ENCODE data around the gene ABL1.
"Not testable (repeated sequence)": the region's sequence is repeated elsewhere in the genome, so short reads cannot be mapped to it uniquely, and the experiment has no call there.

The ABL1 gene

GRCh38 chr9:130905125-130905901 lies 70.3 kb downstream of the ABL1 start:
- DNase-seq: no peak

DNA sequence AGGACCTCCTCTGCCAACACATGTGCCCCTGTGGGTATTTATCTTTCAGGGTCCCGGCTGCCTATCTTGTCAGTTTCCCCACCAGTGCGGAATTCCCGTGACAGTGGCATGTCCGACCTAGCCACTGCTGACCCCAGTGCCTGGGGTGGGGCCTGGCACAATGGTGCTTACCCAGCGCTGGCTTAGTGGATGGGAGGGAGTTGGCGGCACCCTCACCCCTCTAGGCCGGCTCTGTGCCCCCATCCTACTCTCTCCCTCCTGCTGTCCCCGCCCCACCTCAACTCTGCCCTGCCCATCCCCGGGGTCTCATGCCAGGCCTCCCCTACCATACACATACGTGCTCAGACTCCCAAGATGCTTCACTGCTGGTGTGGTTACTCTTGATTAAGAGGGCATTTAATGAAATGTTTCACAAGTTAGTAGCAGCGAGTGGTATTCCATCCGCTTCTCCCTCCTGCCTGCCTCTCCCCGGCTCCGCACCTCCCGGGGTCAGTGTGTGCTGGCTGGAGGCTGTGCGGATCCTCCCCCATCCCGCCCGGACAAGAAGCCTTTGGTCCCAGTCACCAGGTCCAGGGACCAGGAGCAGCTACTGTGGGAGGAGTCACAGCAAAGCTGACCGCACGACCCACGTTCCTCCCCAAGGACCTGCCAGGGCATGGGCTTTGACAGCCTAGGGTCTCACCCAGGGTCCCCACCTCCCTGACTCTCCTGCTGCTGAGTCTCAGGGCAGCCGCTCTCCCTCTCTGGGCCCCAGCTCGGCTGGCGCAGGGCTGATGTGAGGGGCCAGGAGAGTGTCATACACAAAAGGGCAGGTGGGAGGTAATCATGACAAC lies 71.1 kb downstream of the ABL1 start:
- DNase-seq: no peak

DNA sequence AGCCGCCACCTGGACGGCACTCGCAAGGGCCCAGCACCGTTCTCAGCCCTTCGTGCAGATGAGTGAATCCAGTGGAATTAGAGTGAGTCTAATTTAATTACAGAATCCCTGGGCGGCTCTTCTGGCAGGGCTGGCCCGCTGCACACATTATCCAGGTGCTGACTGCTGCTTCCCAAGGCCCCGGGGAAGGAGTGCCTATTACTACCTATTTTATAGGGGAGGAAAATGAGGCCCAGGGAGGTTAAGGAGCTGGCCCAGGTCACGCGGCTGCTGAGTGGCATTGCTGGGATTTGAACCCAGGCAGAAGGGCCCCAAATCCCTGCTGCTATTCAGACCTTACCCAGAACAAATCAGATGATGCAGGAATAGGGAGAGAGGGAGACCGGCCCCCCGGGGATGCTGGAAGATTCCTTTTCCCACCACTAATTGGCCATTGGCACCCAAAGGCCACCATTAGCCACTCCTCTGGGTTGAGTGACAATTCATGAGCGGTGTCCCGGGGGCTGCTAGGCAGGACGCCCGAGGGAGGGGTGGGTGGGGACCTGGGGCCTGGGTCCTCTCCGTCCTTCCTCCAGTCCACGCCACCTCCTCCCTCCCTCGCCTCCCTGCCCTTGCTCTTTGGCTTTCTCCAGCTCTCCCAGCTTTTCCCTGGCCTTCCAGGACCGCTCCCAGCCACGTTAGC lies 71.8 kb downstream of the ABL1 start:
- DNase-seq: no peak

GRCh38 chr9:130908146-130908877 lies 73.3 kb downstream of the ABL1 start:
- DNase-seq: no peak

DNA sequence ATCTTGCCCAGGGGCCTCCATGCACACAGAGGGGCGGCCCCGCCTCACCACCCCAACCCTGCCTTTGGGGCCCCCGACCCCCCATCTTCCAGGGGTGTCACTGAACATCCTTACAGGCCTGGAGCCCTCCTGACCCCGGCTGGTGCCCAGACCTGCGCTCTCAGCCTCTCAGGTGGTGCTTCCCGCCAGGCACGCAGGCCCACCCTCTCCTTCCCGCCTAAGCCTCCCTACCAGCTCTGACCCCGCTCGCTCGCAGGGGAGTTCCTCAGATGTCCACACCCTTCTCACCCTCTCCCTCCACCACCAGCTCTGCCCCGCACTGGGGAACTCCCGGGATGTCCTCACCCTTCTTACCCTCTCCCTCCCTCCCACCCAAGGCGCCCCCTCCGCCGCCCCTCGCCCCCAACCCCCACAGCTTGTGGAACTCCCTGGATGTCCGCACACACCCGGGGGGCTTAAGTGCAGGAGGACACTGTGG lies 73.9 kb downstream of the ABL1 start:
- DNase-seq: no peak

DNA sequence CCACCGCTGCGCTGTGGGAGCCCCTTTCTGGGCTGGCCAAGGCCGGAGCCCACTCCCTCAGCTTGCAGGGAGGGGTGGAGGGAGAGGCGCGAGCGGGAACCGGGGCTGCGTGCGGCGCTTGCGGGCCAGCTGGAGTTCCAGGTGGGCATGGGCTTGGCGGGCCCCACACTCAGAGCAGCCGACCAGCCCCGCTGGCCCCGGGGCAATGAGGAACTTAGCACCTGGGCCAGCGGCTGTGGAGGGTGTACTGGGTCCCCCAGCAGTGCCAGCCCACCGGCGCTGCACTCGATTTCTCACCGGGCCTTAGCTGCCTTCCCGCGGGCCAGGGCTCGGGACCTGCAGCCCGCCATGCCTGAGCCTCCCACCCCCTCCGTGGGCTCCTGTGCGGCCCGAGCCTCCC lies 75.0 kb downstream of the ABL1 start:
- DNase-seq: not testable (repeated sequence)

DNA sequence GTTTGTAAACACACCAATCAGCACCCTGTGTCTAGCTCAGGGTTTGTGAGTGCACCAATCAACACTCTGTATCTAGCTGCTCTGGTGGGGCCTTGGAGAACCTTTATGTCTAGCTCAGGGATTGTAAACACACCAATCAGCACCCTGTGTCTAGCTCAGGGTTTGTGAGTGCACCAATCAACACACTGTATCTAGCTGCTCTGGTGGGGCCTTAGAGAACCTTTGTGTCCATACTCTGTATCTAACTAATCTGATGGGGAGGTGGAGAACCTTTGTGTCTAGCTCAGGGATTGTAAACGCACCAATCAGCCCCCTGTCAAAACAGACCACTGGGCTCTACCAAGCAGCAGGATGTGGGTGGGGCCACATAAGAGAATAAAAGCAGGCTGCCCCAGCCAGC lies 75.6 kb downstream of the ABL1 start:
- not testable (repeated sequence) for DNase-seq

- no peak for DNase-seq
Measured at GRCh38 chr9:130911254-130912049, 76.4 kb downstream of the ABL1 start.

GRCh38 chr9:130912932-130913598 lies 78.0 kb downstream of the ABL1 start:
- peak in 1 of 2 donors; percentile 33 for DNase-seq

DNA sequence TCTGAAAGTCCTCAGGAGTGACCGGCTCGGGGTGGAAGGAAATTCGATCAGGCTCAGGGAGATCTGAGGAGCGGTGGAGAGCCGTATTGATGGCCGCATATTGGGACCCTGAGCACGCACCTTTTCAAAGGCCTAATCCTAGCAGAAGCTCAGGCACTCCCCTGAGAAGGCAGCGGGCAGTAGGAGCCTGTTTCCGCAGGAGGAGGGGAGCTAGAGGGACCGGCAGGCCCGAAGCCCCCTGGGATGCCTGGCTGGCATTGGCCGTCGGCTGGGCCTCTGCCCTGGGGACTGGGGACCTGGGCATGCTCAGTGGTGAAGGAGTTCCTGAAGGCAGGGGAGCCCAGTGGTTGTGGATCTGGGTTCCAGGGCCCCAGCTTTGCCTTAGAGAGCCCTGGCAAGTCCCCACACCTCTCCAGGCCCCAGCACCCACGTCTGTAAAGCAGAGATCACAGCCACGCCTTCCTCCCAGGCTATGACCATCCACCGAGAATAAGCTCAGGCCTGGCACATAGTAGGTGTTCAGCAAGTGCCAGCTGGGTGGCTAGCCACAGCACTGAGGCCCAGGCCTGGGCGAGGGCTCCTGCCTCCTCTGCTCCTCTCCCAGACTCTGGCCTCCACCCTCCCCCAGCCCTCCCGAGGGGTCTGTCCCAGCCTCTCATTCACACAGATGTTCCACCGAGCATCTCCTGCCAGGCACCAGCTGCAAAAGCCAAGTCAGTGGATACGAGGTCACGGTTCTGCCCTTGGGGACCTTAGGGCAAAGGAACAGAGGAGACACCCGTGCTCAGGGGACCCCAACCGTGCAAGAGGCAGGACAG lies 78.8 kb downstream of the ABL1 start:
- no peak for DNase-seq

DNA sequence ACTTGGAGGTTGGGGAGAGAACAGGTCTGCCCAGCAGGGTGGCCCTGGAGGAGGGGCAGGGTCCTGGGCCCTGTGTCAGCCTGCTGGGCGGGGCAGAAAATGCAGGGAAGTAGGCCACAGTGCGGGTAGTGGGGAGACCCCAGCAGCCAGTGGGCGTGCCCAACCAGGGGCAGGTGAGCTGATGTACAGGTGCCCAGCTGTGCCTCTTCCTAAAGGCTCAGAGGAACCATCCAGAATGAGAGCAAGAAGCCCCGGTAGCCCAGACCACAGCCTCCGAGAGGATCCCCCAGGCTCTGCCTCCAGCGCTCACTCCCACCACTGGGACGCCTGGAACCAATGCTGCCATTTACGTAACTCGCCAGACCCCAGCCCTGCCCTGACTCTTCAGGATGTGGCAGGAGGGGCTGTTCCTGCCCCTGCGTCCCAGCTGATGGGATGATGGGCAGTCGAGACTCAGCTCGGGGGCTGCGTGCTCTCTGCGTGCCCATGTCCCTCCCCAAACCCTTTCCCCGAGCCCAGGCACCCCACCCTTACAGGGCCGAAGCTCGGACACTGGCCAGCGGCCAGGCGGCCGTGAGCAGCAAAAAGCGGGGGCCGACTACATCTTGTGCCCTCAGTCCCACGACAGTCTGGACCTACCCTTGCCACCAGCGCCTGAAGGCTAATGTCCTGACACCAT lies 79.5 kb downstream of the ABL1 start:
- DNase-seq: no peak

GRCh38 chr9:130915096-130915447 lies 80.0 kb downstream of the ABL1 start:
- no peak for DNase-seq

GRCh38 chr9:130917168-130917960 lies 82.3 kb downstream of the ABL1 start:
- DNase-seq: no peak

GRCh38 chr9:130918101-130918825 lies 83.2 kb downstream of the ABL1 start:
- DNase-seq: no peak

GRCh38 chr9:130918826-130919558 lies 83.9 kb downstream of the ABL1 start:
- peak in 1 of 2 donors; percentile 51 for DNase-seq

- no peak for DNase-seq
Measured at GRCh38 chr9:130919559-130920145, 84.6 kb downstream of the ABL1 start.

DNA sequence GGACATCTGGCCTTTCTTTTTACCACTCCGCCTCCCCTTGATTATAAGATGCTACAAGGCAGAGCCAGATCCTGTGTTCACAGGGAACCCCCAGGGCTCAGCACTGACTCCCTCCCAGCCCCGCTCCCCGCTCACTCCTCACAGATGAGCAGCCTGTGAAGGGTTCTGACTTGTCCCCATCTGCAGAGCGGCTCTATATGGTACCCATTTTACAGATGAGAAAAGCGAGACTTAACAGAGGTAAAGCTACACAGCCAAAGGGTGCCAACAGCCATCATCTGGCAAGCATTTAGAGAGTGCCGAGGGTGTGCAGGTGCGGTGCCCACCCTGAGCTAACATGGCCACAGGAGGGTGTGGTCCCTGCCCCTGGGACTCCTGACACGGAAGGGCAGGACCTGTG lies 85.2 kb downstream of the ABL1 start:
- no peak for DNase-seq
